Vagina (tissue), 2 donors: ENCODE measurements around the gene DGKQ.

ENCODE experiments used
- CTCF ChIP-seq, 3 experiments: fragments of 450-650 bp in 2 of 3; fragments of 200-600 bp in 1 of 3; sonication (generic) in 1 of 3; IDR thresholded peaks; one replicate each; pipeline ENCODE4 v1.5.1; 2017 to 2019; ENCODE audit warnings: antibody characterized with exemption in 3 of 3, mild to moderate bottlenecking in 2 of 3, moderate library complexity in 2 of 3
- POLR2A ChIP-seq, 2 donors: fragments of 450-650 bp; IDR thresholded peaks; one replicate each; pipeline ENCODE4 v1.6.1; 2017; ENCODE audit warnings: antibody characterized with exemption in 2 of 2, mild to moderate bottlenecking in 2 of 2, moderate library complexity in 2 of 2
- POLR2AphosphoS5 ChIP-seq, 2 donors: sonication (generic); formaldehyde crosslinking; IDR thresholded peaks; one replicate each; pipeline ENCODE4 v1.9.0; 2017; ENCODE audit warnings: antibody characterized with exemption in 2 of 2, mild to moderate bottlenecking in 2 of 2, low read depth in 1 of 2; ENCODE audit not compliant: insufficient read depth in 1 of 2

GRCh38 chr4:926538-926937 lies 46.8 kb downstream of the DGKQ start:
- TF ChIP-seq CTCF (IDR thresholded peaks at IDR 0.05) (no peak), POLR2AphosphoS5 (IDR thresholded peaks at IDR 0.05; ENCODE audit: insufficient read depth in 1 of 2, low read depth in 1 of 2) (no peak), POLR2A (IDR thresholded peaks at IDR 0.05) (no peak)
